Adipose tissue (tissue), 3 donors: Measurements from ENCODE around the gene WFDC8. TPM values are rescaled to one million over a fixed set of nuclear protein-coding genes. Genes with fewer than 3 reads are reported as not detected.

Source experiments
- H3K27ac ChIP-seq: one replicate; pipeline ENCODE4 v1.5.1; 2013; ENCODE audit warnings: low read depth, low read length
- WGBS, 3 donors: extraction: QIAGEN DNeasy Blood & Tissue Kit; methylation state at CpG; one replicate each; pipeline ENCODE4 v1.1.7; 2013; 5-methylcytosine and 5-hydroxymethylcytosine counted together
- polyA plus RNA-seq, 3 donors: library from polyadenylated mRNA; stranded (reverse); fragments of 200-250 nt; gene quantifications; one replicate each; pipeline ENCODE4 v1.2.3, GENCODE V29; 2013
- donor health status: healthy with polysubstance abuse.
- donor health status: Bipolar disorder and iron deficiency.
- donor health status: healthy.

WFDC8 gene
- polyA plus RNA-seq, 3 donors: not detected

- 78 to 87% (median 84%) methylated on average over 5 of the region's 5 CpGs for WGBS, 3 donors
- H3K27ac ChIP-seq: no peak overlapping the region
These were observed 71.9 kb downstream of the WFDC8 start for GRCh38 chr20:45507011-45507820.

- H3K27ac ChIP-seq: no peak overlapping the region
- WGBS, 3 donors: 74 to 87% (median 82%) methylated on average over 2 of the region's 2 CpGs
These were observed 72.7 kb downstream of the WFDC8 start for GRCh38 chr20:45506398-45506797.

GRCh38 chr20:45503403-45503802 is 75.7 kb downstream of the WFDC8 start:
- WGBS, 3 donors: 46 to 52% (median 47%) methylated on average over 2 of the region's 2 CpGs
- no peak overlapping the region for H3K27ac ChIP-seq

- WGBS, 3 donors: 39 to 79% (median 44%) methylated on average over 1 of the region's 1 CpG
- H3K27ac ChIP-seq: no peak overlapping the region
These were observed 76.5 kb downstream of the WFDC8 start for GRCh38 chr20:45502561-45502960.

Other genes starting within 250 kb of the WFDC8 start
- 100 to 1,000 TPM in 1 of 3 donors, 10 to 100 TPM in 2; 25.0 to 105 (median 51.1) TPM for gene SDC4, start 230.9 kb downstream of the WFDC8 start, polyA plus RNA-seq
- 10 to 100 TPM; 13.2 to 29.5 (median 21.6) TPM for gene SYS1, start 216.1 kb downstream of the WFDC8 start, polyA plus RNA-seq
- under 1 TPM in 2 of 3 donors, not detected in 1; 0.02 to 0.04 TPM for gene TP53TG5, start 201.0 kb downstream of the WFDC8 start, polyA plus RNA-seq
- gene DBNDD2, start 171.0 kb downstream of the WFDC8 start, polyA plus RNA-seq: 10 to 100 TPM; 29.0 to 48.0 (median 31.3) TPM
- 10 to 100 TPM; 45.9 to 73.5 (median 62.2) TPM for gene PIGT, start 163.1 kb downstream of the WFDC8 start, polyA plus RNA-seq
- 1 to 10 TPM; 4.3 to 9.5 (median 9.2) TPM for gene WFDC2, start 109.5 kb downstream of the WFDC8 start, polyA plus RNA-seq
- not detected for gene SPINT3, start 63.7 kb downstream of the WFDC8 start, polyA plus RNA-seq
- not detected for gene WFDC6, start 39.8 kb downstream of the WFDC8 start, polyA plus RNA-seq
- not detected for gene EPPIN, start 31.9 kb downstream of the WFDC8 start, polyA plus RNA-seq
- gene WFDC10A, start 50.5 kb upstream of the WFDC8 start, polyA plus RNA-seq: not detected
- not detected for gene WFDC9, start 52.0 kb upstream of the WFDC8 start, polyA plus RNA-seq
- gene WFDC11, start 91.0 kb upstream of the WFDC8 start, polyA plus RNA-seq: not detected
- not detected for gene WFDC13, start 122.8 kb upstream of the WFDC8 start, polyA plus RNA-seq
- gene WFDC10B, start 125.7 kb upstream of the WFDC8 start, polyA plus RNA-seq: not detected
- not detected for gene SPINT4, start 143.1 kb upstream of the WFDC8 start, polyA plus RNA-seq
- gene WFDC3, start 212.6 kb upstream of the WFDC8 start, polyA plus RNA-seq: 1 to 10 TPM in 1 of 3 donors, under 1 TPM in 1, not detected in 1; 0.32 to 1.0 TPM
- gene DNTTIP1, start 212.7 kb upstream of the WFDC8 start, polyA plus RNA-seq: 10 to 100 TPM; 15.8 to 37.1 (median 24.4) TPM
- 1 to 10 TPM in 2 of 3 donors, under 1 TPM in 1; 0.55 to 3.5 (median 1.1) TPM for gene UBE2C, start 233.4 kb upstream of the WFDC8 start, polyA plus RNA-seq
- 1 to 10 TPM; 3.0 to 3.3 (median 3.0) TPM for gene TNNC2, start 248.0 kb upstream of the WFDC8 start, polyA plus RNA-seq